Skin of body (tissue), 3 donors: ENCODE results near the gene SLC19A3. TPM values are rescaled to one million over a fixed set of nuclear protein-coding genes. Genes with fewer than 3 reads are reported as not detected.

Experiments
- DNase-seq: peaks from one replicate; lab custom pipeline; 2025; lab: John Stamatoyannopoulos, UW
- small RNA-seq: library from RNA; depleted of rRNA; stranded (forward); fragments of <200 nt; gene quantifications from one replicate; pipeline ENCODE3, GENCODE V24; 2014; ENCODE audit warnings: low replicate concordance
- total RNA-seq: library from RNA; depleted of rRNA; stranded (reverse); fragments of >200 nt; gene quantifications from one replicate; pipeline ENCODE4 v1.2.3, GENCODE V29; 2014

The SLC19A3 gene
- total RNA-seq, 1 donor from 2014 or later, result 18.3 TPM

DNA sequence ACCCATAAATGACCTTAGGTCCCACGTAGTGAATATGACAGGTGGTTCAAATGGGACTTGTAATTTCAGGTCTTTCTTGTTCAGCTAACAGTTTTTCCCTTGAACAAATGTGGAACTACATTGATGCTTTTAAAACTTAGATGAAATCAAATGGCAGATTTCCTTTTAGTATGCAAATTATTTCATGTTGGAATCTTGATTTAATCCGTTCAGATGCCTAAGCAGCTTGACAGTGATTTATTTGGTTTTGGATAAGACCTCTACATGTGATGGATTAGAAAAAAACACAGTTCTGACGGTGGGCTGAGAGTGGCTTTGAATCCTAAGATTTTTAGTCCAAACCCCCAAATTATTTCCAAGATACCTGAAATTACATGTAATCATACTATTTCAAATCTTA is 83.6 kb downstream of the SLC19A3 start:
- no peak for DNase-seq

Small RNAs within 50 kb of the gene (small RNA-seq; reads per million reads assigned to genes)
- not detected for gene RNA5SP121

Other genes starting within 250 kb of the SLC19A3 start
- 27.1 TPM for gene AGFG1, start 245.9 kb downstream of the SLC19A3 start, total RNA-seq
- not detected for gene SCYGR2, start 119.1 kb downstream of the SLC19A3 start, total RNA-seq
- not detected for gene SCYGR3, start 103.2 kb downstream of the SLC19A3 start, total RNA-seq
- gene SCYGR4, start 100.5 kb downstream of the SLC19A3 start, total RNA-seq, result 0.89 TPM
- gene SCYGR5, start 51.2 kb downstream of the SLC19A3 start, total RNA-seq, result not detected
- 2.4 TPM for gene SCYGR6, start 6.7 kb upstream of the SLC19A3 start, total RNA-seq
- not detected for gene SCYGR7, start 10.3 kb upstream of the SLC19A3 start, total RNA-seq
- 3.6 TPM for gene SCYGR8, start 27.9 kb upstream of the SLC19A3 start, total RNA-seq
- 33.2 TPM for gene CCL20, start 95.8 kb upstream of the SLC19A3 start, total RNA-seq
- not detected for gene DAW1, start 153.6 kb upstream of the SLC19A3 start, total RNA-seq